GM19324 (cell line): ENCODE data around the gene ADAM8.
"Not testable (repeated sequence)": the region's sequence is repeated elsewhere in the genome, so short reads cannot be mapped to it uniquely, and the experiment has no call there.

ENCODE experiments used
- ATAC-seq: cut with Tn5 transposase; IDR thresholded peaks from one replicate; pipeline ENCODE4 v1.9.1; 2021; ENCODE audit warnings: mild to moderate bottlenecking, moderate library complexity; ENCODE audit not compliant: unreplicated experiment, low FRiP score

Gene ADAM8

GRCh38 chr10:133235932-133236331, 40.7 kb downstream of the ADAM8 start:
- ATAC-seq: no peak

- ATAC-seq: no peak
Observed at GRCh38 chr10:133235265-133235855, 41.3 kb downstream of the ADAM8 start.

GRCh38 chr10:133234796-133235195, 41.9 kb downstream of the ADAM8 start:
- ATAC-seq: not testable (repeated sequence)

- no peak for ATAC-seq
Observed at GRCh38 chr10:133231946-133232574, 44.6 kb downstream of the ADAM8 start.

GRCh38 chr10:133231244-133231945, 45.3 kb downstream of the ADAM8 start:
- no peak for ATAC-seq

GRCh38 chr10:133230387-133231195, 46.1 kb downstream of the ADAM8 start:
- ATAC-seq: no peak

- ATAC-seq: no peak
Observed at GRCh38 chr10:133230044-133230361, 46.7 kb downstream of the ADAM8 start, which contains the start of gene UTF1. UTF1 (plus strand) TSS chr10:133230217; CDS start chr10:133230289, 72 bp downstream.

GRCh38 chr10:133229265-133230043, 47.2 kb downstream of the ADAM8 start:
- ATAC-seq: no peak

- no peak for ATAC-seq
Observed at GRCh38 chr10:133227256-133227655, 49.4 kb downstream of the ADAM8 start.

- ATAC-seq: no peak
Observed at GRCh38 chr10:133226251-133226808, 50.3 kb downstream of the ADAM8 start.

- no peak for ATAC-seq
Observed at GRCh38 chr10:133225707-133226191, 50.9 kb downstream of the ADAM8 start.

- no peak for ATAC-seq
Observed at GRCh38 chr10:133224756-133225372, 51.8 kb downstream of the ADAM8 start.

GRCh38 chr10:133224076-133224475, 52.6 kb downstream of the ADAM8 start:
- ATAC-seq: no peak

- ATAC-seq: not testable (repeated sequence)
Observed at GRCh38 chr10:133221756-133222155, 54.9 kb downstream of the ADAM8 start.

- no peak for ATAC-seq
Observed at GRCh38 chr10:133221331-133221730, 55.3 kb downstream of the ADAM8 start.

GRCh38 chr10:133219782-133220181, 56.9 kb downstream of the ADAM8 start:
- no peak for ATAC-seq

GRCh38 chr10:133218891-133219290, 57.8 kb downstream of the ADAM8 start:
- ATAC-seq: no peak

GRCh38 chr10:133217800-133218589, 58.7 kb downstream of the ADAM8 start:
- no peak for ATAC-seq

GRCh38 chr10:133216776-133217175, 59.9 kb downstream of the ADAM8 start:
- no peak for ATAC-seq
